Limb (tissue), 2 donors: ENCODE data around the gene MFF.
"Not testable (repeated sequence)": the region's sequence is repeated elsewhere in the genome, so short reads cannot be mapped to it uniquely, and the experiment has no call there.

Source experiments
- DNase-seq, 2 donors: peaks; one replicate each; pipeline ENCODE4 v3.0.0-alpha.2; 2016; ENCODE audit errors: extremely low spot score in 2 of 2

Gene MFF

GRCh38 chr2:227377467-227378351, 52.7 kb downstream of the MFF start:
- no peak for DNase-seq

- DNase-seq, result no peak
Measured at GRCh38 chr2:227378371-227378782, 53.3 kb downstream of the MFF start.

DNA sequence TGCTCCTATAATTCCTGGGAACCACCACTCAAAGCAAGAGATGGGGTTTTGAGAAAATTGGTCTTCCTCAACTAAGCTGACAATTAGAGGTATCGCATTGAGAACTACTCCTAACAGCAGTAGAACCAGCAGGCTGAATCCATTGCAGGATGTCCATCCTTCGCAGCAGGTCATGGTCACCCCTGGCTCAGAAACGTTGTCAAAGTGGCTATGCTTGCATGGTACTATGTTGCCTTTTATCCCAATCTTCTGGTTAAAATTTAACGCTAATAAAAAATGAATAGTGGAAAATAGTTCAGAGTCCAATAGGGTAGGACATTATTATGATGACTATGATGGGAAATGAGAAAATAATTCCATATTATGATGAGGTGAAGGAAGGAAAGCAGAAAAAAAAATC, 54.0 kb downstream of the MFF start, which contains the start of gene TM4SF20:
Gene TM4SF20, minus strand, starts transcription at position 212 of the 400 bp plus-strand sequence. Its CDS starts 38 bp downstream, at position 174.
- DNase-seq, result no peak

DNA sequence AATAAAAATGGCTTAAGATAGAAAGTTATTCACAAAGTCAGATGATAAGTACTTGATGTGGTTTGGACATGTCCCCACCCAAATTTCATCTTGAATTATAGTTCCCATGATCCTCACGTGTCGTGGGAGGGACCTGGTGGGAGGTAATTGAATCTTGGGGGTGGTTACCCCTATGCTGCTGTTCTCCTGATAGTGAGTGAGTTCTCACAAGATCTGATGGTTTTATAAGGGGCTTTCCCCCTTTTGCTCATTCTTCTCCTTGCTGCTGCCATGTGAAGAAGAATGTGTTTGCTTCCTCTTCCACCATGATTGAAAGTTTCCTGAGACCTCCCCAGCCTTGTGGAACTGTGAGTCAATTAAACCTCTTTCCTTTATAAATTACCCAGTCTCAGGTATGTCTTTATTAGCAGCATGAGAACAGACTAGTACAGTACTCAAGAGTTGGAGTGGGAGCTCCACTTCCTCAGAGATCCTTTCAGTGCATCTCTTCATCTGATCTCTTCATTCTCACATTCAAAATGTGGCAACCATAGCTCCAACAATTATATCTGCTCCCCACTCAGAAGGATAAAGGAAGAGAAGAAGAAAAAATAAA, 57.3 kb downstream of the MFF start:
- not testable (repeated sequence) for DNase-seq

- no peak for DNase-seq
Measured at GRCh38 chr2:227383686-227384085, 58.6 kb downstream of the MFF start.

GRCh38 chr2:227386630-227387029, 61.6 kb downstream of the MFF start:
- no peak for DNase-seq

GRCh38 chr2:227387583-227387982, 62.5 kb downstream of the MFF start, which contains the start of gene SCYGR1:
Gene SCYGR1 (minus strand): TSS chr2:227387949. CDS start chr2:227387949, 0 bp downstream.
- DNase-seq, result not testable (repeated sequence)

DNA sequence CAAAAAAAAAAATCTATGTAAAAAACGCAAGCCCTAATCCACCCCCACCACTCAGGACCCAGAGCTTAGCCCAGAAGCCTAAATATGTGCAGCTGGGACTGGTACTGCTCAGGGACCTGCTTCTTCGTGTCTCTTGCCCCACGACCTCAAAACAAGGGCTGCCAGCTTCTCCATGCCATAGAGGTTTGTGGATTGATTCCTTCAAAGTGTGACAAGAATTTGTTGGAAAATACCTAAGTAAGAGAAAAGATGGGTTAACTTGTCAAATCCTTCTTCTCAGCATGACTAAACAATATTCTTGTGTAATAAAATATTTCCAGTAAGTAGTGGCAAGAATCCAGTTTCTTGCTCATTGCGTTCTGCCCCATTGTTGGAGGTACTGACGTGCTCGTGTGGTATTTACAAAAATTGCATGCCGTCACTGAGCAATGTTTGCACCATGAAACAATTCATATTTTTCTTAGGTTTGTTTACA, 63.5 kb downstream of the MFF start:
- no peak for DNase-seq

DNA sequence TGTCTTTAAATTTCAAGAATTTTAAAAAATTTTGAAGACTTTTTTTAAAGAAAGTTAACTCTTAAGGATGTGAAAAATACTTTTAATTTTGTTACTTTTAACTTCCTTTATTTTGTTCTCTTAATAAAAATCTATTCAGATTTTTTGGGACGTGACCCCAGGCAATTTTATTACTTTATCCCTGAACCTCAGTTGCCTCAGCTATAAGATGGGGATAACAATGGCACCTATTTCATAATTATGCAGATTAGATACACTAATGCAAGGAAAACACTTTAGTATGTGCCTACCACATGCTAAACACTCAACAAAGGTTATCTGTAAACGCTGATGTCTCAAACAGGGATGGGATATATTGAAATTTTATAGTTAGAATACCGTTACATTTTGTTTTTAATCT, 64.2 kb downstream of the MFF start:
- DNase-seq, result no peak

DNA sequence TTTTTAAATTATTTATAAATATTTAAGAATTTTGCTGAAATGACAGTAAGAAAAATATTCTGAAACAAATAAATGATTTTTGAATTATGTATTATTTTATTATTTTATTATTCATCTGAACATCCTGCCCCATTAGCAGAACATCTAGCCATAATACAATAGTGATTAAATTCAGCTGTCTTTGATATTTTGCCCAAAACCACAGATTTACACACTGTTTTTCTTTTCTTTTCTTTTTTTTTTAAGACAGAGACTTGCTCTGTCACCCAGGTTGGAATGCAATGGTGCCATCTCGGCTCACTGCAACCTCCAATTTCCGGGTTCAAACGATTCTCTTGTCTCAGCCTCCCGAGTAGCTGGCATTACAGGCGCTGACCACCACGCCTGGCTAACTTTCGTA, 64.6 kb downstream of the MFF start:
- no peak for DNase-seq

DNA sequence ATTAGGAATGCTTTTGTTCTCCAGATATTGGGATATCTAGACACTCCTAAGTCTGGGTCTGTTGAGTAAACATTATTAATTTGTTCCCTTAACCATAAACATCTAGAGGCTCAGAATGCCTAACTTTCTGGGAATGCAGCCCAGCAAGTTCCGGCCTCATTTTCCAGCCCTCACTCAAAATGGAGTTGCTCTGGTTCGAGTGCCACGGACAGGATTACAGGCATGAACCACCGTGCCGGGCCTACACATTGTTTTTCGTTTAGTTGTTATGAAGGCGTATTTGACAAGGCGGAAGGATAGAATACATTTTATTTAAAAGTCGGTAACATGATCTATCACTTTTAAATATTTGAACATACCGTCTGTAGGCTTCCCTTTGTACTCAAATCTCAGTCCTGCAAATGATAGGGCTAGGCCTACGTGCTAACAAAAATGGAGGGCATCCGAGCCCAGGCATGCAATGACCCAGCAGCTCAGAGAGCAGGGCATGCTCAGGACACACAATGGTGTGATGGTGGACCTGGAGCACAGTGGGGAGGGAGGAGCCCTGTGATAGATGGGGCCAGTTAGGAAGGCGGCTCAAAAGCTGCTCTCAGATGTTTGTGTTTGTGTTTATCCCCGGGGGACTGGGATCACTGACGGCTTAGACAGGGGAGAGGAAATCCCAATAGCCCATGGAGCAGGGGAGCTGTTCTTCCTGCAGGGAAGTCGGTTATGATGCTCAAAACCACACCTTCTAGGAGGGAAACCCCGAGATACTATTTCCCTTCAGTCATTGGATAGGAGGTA, 65.6 kb downstream of the MFF start:
- no peak for DNase-seq

DNA sequence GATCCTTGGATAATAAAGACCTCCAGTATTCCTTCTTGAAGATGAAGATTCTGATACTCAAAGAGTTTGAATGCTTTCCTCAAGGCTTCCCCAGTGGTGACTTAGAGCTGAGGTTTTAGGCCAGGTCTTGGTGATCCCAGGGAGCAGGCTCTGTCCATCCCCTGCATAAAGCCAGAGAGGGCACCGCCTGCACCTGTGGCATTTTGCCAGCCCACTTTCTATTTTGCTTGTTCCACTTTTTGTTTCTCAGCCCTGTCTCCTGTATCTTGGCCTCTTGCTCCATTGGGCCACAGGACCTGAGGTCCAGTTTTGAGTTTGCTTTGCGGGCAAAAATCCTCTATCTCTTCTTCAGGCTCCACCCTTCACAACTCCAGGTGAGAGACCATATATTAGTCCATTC, 69.3 kb downstream of the MFF start:
- no peak for DNase-seq

- no peak for DNase-seq
Measured at GRCh38 chr2:227395556-227395955, 70.5 kb downstream of the MFF start.

GRCh38 chr2:227397562-227397961, 72.5 kb downstream of the MFF start:
- no peak for DNase-seq

- no peak for DNase-seq
Measured at GRCh38 chr2:227398684-227399670, 73.9 kb downstream of the MFF start.

DNA sequence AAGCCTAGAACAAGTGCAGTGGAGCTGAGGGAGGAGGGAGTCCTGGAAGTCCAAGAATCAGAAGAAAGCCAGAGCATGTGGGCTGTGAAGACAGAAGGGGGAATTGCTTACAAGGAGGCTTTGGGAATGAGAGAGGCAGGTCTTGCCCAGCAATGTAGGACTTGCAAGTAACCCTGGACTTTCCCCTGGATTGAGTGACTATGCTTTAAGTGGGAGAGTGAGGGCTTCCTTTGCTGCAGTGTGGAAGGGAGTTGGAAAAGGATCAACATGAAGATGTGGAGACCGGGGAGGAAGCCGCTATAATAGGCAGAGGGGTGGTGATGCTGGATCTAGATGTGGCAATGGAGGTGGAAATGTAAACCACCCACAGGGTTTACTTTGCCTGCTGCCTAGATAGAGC, 76.5 kb downstream of the MFF start:
- DNase-seq, result no peak

DNA sequence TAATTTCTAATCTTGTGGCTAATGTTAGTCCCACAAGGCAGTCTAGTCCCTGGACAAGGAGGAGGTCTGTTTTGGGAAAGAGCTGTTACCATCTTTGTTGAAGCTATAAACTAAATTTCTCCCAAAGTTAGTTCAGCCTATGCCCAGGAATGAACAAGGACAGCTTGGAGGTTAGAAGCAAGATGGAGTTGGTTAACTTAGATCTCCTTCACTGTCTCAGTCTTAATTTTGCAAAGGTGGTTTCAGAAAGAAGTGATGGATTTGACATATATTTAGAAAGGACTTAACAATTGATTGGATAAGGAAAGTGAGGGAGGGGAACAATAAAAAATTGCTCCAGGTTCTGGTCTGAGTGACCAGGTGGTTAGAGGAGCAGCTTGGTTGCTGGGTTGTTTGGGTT, 77.3 kb downstream of the MFF start:
- DNase-seq, result no peak

GRCh38 chr2:227402959-227403358, 77.9 kb downstream of the MFF start:
- no peak for DNase-seq

DNA sequence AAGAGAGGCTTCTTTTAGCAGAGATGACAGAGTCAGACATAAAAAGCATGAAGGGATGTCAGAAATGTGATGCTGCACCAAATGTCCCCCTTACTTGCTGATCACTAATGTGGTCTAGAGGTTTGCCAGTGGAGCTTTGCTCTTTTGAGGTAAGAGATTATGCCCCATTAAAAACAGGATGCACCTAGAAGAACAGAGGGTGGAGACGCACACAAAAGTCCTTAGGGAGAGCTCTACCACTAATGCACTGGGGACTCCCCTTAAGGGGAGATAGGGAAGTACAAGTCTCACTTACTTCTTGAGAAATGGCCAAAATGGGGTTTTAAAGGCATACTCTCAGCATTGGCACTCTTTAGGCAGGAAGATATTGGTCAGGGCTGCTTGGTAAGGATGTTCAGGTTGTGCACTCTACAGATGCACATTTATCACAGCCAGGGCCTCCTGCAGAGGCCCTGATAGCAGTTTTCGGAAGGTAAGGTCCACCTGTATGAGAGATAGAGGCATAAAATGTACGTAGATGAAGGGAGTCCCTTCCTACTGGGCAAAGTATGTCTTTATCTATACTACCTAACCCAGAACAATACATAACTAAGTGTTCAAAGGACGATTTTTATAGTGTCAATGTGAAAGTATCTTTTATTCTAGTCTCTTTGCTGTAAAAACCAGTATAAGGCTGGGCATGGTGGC, 79.7 kb downstream of the MFF start:
- DNase-seq, result no peak
